GM19452 (cell line): Measurements from ENCODE around the gene KCTD21.

Source experiments
- ATAC-seq: cut with Tn5 transposase; IDR thresholded peaks from one replicate; pipeline ENCODE4 v1.9.1; 2021; ENCODE audit not compliant: unreplicated experiment

KCTD21 gene

GRCh38 chr11:78219493-78220217 is 31.2 kb upstream of the KCTD21 start:
- no peak for ATAC-seq

GRCh38 chr11:78218707-78219492 is 30.5 kb upstream of the KCTD21 start:
- ATAC-seq, result no peak

DNA sequence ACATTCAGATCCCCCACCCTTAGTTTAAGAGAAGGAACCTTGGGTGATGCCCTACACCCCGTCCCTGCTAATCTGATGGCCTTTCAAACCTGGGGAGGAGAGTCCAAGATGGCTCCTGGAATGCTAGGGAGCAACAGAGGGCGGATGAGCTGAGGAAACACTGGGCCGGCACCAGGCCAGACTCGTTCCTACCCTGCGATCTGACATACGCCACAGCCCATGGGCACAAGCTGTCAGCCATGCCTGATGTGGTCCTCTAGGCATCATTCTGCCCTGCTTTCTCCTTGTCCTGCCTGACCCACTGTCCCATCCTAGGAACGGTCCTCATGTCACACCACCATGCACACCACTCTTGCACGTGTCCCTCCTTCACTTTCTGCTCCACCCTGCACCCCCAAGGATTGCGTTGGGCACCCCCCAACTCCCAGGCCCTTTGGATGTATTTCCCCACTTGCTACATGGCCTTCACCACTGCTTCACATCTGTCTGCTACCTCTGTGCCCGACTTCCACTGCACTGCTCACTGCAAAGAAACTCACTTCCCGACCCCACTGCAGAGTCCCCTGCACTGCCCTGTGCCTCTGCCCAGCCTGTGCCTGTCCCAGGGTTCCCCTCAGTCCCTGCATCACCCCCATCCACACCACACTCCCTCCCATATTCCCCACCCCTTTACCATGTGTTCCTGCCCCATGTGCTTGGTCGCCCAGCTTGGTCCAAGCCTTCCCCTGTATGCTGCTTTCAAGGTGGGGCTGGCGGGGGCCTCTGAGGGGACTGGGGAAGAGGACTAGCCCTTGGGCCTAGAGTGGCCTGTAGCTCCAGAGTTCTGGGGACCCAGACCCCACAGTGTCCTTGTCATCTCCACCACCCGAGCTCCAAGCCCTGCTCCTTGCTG is 29.5 kb upstream of the KCTD21 start:
- no peak for ATAC-seq

DNA sequence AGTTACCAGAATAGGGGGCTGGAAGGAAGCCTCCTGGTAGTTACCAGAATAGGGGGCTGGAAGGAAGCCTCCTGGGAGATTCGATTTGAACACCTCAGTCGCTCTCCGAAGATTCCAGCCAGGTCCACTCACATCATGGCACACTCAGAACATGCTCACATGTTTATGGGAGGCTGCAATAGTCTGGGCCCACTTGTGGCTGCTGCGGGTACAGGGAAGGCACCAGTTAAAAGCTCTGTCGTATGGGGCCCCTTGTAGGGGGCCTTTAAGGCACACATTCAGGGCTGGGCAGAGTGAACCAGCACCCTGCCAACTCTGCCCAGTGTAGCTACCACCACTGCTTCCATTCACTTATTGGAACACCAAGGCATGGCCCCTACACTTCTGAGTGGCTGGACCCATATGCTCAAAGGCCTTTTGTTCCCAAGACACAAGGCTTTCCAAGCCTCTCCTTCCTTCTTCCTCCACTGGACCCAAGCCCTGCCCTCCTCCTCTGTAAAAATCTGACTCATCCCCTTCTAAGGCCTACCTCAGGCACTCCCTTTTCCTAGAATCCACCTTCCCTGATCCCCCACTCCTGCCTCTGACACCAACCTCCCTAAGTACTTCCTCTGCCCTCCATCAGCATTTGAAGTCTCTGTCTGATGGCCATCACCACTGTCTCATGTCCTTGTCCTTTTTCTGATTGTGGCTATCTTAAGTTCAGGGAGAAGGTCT is 28.3 kb upstream of the KCTD21 start:
- ATAC-seq, result no peak

DNA sequence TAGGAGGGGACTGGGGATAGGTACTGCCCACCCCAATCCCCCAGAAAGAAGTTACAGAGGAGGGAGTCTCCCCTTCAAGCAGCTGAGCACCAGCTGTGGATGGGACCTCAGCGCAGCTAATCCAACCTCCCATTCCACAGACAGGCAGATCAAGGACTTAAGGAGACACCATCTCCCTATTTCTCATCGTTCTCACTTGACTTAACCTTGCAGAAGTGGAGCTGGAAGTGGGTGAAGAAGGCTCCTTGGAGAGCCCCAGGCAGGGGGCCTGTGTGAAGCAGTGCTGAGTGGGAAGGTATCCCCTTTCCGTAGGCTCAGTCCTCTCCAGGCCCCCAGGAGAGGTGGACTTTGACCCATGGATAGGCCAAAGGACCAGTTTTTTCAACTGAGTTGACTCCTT is 27.6 kb upstream of the KCTD21 start:
- ATAC-seq, result no peak

DNA sequence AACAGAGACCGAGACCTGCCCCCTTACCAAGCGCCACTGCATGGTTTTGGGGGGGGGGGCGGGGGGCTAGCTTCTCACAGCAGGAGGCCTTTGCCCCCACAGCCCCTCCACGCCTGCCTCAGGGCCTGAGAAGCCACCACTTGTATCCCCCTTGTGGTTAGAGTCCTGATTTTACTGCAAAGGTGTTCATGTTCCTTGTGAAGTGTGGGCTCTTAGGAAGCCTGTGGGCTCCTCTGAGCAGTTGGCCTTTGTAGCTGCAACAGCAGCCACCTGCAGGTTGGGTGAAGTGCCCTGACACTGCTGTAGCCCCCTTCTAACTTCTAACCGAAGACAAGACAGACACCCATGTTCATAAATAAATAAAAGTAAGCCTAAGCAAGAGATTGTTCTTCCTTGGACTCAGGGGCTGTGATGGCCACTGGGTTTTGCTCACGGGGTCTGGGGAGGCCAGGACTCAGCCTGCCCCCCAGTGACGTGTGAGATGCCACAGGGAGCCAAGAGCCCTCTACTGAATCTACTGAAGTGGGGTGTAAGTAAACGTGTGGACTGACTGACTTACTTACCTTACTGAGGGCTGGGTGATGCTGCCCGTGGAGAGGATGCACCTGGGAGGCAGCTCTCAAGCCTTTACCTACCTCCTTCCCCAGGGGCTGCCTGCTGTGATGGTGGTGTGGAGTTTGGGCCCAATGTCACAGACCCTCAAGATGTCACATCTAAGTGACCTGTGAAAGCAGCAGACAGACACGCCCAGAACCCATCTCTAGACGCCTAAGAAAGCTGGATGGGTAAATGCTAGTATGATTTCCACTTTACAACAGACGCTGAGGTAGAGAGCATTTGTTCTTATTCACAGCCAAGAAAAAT is 26.1 kb upstream of the KCTD21 start:
- no peak for ATAC-seq

GRCh38 chr11:78213526-78214330 is 25.3 kb upstream of the KCTD21 start:
- ATAC-seq, result no peak

DNA sequence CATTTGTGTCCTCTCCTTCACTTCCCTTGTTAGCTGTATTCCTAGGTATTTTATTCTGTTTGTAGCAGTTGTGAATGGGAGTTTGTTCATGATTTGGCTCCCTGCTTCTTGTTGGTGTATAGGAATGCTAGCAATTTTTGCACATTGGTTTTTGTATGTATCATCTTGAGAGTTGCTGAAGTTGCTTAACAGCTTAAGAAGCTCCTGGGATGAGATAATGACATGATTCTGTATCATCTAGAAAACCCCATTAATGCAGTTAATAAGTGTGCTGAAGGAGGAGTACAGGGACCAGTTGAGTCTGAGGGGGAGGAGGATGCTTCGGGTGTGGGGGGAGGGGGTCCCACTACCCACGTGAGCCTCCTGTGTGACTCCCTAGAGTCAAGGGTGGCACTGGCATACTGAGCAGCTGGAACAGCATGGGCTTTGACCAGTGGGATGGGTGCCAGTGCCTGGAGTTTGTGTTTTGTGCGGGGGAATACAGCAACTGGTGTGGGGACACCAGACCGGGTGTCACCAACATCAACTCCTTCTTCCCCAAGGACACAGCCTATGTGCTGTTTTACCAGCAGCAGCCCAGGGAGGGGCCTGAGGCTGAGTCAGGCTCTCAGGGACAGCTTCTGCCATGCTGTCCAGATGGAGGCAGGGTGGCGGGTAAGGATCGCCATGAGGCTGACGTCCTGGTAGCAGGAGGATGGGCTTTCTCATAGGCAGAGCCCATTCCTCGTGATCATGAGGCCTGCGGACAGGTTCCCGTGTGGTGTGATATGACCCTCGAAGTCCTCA is 24.4 kb upstream of the KCTD21 start:
- no peak for ATAC-seq

- ATAC-seq, result no peak
Measured at GRCh38 chr11:78211565-78211964, 23.1 kb upstream of the KCTD21 start.

GRCh38 chr11:78210000-78210608 is 21.7 kb upstream of the KCTD21 start:
- ATAC-seq, result no peak

- ATAC-seq, result no peak
Measured at GRCh38 chr11:78209478-78209877, 21.1 kb upstream of the KCTD21 start.

DNA sequence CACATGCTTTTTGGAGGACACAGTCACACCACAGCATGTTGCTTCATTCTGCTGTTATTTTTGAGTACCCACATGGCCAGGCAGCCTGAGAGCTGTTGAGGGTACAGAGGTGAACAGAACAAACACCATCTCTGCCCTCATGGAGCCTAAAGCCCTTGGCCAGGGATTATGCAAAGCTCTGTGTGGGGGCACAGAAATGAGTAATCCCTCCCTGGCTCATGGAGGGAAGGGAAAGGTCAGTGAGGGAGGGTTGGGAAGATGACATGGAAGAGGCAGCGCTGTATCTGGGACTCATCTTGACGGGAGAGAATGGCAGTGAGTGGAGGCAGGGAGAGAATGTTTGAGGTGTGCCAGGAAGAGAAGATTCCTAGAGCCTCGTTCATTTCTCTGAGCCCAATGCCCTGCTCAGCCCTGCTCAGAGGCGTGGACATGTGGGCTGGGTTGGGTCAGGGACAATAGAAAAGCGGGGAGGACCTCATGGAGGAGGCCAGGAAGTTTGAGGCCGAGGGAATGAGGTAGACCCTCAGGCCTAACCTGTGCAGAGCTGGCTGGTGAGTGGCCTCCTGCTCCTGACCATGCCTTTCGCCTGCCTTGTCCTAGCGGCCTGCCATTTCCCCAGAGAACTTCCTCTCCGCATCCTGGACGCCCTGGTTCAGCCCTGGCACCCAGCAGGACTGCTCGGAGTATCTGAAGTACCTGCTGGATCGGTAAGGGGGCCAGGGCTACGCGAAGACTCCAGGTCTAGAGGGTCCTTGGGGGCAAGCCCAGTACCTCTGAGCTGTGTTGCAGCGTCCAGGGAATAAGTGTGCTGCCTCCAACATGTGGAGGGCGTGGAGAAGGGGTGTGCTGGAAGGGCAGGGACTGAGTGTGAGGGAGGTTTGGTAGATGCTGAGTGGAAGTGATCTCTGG is 20.1 kb upstream of the KCTD21 start:
- no peak for ATAC-seq

- ATAC-seq, result no peak
Measured at GRCh38 chr11:78207532-78208256, 19.3 kb upstream of the KCTD21 start.

DNA sequence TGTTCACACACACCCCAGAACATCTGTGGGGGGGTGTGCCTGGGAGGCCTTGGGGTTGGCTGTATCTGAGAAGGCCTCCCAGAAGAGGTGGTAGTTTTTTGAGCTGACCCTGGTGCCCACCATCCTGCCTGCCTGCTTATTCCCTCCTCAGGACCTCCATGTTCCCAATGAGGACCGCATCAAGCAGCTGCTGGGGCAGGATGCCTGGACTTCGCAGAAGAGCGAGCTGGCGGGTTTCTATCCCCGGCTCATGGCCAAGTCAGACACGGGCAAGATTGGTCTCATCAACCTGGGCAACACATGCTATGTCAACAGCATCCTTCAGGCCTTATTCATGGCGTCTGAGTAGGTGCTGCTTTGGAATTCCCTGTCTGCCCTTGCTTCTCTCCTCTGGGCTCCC is 17.3 kb upstream of the KCTD21 start:
- ATAC-seq, result no peak

- no peak for ATAC-seq
Measured at GRCh38 chr11:78205256-78205655, 16.8 kb upstream of the KCTD21 start.

- ATAC-seq, result no peak
Measured at GRCh38 chr11:78203184-78203583, 14.8 kb upstream of the KCTD21 start.
